AML-193 (cell line): ENCODE measurements around the gene CHD9.
"Not testable (repeated sequence)": the region's sequence is repeated elsewhere in the genome, so short reads cannot be mapped to it uniquely, and the experiment has no call there.

Source experiments
- DNase-seq, 2 experiments: peaks; one replicate each; lab custom pipeline; 2025; lab: John Stamatoyannopoulos, UW

CHD9 gene

DNA sequence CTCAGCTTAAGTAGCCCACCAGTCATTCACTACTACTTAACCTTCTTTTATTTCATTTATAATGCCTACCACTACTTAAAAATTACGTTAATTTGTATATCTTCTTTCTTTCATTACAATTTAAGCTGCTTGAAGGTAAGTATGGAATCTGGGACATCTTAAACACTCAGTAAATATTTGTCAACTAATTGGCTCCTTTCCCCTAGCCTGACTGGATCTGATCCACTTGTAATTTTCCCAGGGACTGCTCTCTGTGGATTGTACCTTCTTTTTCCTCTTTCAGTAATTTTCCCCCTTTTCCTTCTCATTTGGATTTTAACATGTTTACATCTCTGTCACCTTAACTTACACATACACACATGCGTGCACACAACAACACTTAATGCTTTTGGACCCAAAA lies 227.1 kb downstream of the CHD9 start:
- DNase-seq = no peak

DNA sequence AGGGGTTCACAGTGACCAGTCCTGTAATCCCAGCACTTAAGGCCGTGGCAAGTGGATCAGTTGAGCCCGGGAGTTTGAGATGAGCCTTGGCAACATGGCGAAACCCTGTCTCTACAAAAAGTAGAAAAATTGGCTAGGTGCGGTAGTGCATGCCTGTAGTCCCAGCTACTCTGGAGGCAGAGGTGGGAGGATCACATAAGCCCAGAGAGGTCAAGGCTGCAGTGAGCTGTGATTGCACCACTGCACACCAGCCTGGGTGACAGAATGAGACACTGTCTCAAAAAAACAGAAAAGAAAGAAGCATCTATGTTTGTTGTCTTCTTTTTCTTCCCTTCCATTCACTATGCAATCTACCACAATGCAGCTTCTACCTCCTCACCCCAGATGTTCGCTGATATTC lies 227.5 kb downstream of the CHD9 start:
- DNase-seq = no peak

DNA sequence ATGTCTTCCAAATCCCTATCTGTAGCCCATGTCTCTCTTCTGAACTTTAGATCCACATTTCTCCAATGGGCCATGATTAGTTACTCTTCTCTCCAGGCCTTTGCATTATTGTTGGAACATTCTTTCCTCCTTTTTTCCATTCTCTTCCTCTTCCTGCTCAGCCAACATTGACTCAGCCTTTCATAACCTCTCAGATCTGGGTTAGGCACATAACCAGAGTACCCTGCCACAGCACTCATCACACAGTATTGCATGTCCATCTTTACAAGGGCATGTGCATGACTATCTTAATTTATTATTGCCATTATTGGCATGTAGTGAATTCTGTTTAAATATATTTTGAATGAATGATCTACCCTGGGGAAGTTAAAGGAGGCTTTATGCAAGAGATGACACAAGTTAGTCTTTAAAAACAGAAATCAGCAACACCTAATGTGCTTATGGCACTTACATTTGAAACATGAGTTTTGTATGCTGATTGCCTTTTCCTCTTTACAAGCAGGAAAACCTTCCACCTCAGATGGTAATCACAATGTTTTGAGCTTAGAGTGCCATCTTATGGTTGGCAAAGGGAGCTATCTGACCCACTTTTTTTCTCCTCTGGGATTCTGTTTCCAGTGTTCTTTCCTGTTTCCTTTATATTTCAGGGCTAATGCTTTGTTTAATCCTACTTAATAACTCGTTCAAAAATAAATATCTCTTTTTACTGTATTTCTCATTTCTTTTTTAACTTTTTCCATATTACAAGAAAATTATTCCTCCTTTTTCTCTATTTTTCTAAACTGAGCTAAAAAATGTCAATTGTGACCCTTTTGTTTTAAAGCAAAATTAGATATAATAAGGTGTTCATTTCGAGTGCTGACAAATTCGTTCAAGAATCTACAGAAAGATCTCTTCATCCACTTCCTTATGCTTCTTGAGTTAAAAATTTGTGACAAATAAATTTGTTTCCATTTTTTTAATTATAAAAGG lies 228.5 kb downstream of the CHD9 start:
- DNase-seq = peak; percentile 18 to 36

DNA sequence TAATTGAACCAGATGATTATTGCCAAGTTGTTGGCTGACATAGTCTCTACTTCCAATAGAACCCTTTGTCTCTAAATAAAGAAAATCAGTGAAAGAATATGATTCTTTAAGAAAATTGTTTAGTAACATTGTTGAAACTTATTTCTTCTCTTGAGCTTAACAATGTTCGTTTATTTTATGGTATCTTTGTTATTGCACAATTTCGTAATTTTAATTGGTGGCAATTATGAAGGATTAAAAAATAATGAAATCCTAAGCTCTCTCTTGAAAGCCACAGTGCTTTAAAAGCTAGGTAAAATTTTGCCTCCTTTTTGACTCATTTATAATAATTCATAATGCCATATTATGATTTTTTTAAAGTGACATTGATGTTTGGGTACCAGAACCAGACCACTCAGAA lies 230.4 kb downstream of the CHD9 start:
- no peak for DNase-seq

DNA sequence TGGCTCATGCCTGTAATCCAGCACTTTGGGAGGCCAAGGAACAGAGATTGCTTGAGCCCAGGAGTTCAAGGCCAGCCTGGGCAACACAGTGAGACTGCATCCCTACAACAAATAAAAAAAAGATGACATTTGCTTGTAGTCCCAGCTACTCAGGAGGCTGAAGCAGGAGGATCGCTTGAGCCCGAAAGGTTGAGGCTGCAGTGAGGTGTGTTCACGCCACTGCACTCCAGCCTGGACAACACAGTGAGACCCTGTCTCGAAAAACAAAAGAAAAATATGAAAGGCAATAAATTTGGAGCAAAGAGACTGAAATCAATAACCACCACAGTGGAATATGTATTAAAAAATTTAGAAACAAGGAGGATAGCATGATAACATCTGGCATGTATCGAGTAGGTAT lies 235.7 kb downstream of the CHD9 start:
- no peak for DNase-seq

DNA sequence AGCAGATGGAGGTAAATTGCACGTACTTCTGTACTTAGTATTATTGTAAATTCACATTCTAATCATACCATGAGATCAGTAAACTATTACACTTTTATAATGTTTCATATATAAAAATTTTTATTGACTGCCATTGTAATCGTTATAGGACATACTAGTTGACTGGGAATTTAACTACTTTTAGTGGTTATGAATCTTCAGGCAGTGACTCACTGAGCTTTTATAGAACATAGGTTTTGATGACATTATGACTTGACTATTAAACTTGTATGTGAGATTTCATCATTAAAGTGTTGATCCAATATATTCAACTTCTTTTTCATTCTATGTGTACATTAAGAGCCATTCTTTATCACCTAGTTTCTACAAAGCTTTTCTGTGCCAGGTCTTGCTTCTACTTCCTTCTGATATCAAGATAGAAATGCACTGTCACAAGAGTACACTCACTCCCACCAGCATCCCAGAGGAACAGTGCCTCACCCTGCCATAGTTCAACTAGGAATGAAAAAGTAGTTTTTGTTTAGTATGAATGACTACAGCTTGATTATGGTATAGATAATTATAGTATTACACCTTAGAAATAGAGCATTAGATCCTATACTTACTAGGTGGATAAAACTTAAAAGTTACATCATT lies 237.1 kb downstream of the CHD9 start:
- DNase-seq = no peak

DNA sequence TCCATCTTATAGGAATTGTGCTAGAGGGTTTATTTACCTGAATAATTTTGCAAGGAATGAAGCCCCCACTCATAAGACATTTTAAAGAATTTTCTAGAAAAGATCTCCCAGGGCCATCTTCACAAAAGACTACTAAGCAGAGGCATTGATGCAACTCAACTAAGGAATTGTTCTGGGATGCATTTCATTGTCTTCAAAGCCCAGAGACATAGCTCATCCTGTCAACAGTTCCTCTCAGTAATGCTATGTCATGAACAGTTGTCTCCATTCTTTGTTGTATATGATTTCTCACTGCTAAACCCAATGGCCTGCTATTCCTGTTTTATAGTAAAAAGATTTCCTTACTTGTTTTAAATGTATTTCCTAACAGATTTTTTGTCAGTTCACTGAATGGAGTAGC lies 242.7 kb downstream of the CHD9 start:
- DNase-seq = no peak

DNA sequence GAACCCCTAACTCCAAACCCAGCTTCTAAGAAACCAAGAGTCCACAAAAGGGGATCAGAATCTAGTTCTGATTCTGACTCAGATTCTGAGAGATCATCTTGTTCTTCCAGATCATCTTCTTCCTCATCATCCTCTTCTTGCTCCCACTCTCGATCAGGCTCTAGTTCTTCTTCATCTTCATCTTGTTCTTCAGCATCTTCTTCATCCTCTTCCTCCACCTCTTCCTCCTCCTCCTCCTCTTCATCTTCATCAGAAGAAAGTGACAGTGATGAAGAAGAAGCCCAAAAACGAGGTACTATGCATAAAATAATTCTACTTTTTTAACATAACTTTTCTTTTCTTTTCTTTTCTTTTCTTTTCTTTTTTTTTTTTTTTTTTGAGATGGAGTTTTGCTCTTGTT lies 249.5 kb downstream of the CHD9 start:
- DNase-seq = no peak

DNA sequence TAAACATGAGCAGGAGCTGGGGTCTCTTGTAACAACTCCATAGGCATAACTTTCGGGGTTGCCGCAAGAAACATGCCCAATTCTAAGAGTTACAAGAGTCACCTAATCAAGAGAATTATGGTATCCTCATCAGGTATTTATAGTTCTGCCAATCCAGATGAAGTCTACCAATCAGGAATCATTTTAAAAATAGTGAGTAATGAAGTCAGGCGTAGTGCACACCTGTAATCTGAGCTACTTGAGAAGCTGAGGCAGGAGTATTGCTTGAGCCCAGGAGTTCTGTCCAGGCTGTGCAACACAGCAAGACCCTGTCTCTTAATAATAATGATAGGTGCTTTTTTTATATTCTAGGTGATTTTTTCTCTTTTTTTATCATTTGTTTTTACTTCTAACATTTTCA lies 251.0 kb downstream of the CHD9 start:
- no peak for DNase-seq

DNA sequence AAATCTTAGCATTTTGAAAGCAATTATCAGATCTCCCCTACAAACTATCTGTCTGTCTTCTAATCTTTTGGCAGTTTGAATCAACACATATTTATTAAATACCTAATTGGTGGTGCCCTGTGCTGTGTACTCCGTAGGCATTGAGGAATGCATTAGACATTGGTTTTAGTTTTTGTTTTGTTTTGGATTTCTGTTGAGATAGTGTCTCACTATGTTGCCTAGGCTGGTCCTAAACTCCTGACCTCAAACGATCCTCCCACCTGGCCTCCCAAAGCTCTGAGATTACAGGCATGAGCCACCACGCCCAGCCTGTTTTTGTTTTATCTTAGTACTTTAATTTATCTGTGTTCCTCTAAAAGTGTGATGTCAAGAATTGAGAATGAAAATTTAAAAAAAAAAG lies 254.7 kb downstream of the CHD9 start:
- DNase-seq = no peak

DNA sequence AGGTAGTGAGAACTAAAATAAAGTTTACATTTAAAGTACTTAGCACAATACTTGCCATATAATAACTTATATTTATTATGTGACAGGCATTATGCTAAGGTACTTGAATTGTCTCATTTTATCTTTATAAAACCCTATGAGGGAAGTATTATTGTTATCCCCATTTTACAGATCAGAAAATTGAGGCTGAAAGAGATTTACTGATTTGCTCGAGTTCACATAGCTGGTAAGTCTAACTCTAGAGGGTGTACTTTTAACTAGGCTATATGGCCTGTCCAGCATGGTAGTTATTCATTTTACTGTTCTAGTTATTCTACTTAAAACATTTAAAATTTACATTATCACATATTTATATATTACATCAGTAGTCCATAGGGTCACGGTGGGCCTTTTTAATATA lies 266.2 kb downstream of the CHD9 start:
- no peak for DNase-seq

DNA sequence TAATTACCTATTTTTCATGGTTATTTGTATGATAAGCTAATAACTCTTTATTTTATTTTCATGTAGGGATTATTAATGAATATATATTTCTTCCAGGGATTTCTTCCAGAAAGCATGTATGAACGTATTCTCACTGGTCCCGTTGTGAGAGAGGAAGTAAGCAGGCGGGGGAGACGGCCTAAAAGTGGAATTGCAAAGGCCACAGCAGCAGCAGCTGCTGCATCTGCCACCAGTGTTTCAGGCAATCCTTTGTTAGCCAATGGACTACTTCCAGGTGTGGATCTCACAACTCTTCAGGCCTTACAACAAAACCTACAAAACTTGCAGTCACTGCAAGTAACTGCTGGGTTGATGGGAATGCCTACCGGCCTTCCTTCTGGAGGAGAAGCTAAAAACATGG lies 269.1 kb downstream of the CHD9 start:
- DNase-seq = no peak

DNA sequence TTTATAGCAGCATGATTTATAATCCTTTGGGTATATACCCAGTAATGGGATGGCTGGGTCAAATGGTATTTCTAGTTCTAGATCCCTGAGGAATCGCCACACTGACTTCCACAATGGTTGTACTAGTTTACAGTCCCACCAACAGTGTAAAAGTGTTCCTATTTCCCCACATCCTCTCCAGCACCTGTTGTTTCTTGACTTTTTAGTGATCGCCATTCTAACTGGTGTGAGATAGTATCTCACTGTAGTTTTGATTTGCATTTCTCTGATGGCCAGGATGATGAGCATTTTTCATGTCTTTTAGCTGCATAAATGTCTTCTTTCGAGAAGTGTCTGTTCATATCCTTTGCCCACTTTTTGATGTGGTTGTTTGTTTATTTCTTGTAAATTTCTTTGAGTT lies 276.2 kb downstream of the CHD9 start:
- not testable (repeated sequence) for DNase-seq

DNA sequence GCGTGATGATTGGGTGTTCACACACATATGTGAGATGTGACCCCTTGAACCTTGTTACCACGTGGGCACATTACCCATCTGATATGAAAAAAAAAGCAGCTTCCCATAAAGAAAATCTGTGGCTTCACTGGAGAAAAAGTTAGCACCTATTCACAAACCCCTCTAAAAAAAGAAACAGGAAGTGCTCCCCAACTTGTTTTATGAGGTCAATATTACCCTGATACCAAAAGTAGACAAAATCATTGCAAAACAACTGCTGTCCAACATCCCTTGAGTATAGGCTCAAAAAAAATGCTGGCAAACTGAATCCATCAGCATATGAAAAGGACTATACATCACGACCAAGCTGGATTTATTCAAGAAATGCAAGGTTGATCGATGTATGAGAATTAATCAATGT lies 279.8 kb downstream of the CHD9 start:
- DNase-seq = no peak

DNA sequence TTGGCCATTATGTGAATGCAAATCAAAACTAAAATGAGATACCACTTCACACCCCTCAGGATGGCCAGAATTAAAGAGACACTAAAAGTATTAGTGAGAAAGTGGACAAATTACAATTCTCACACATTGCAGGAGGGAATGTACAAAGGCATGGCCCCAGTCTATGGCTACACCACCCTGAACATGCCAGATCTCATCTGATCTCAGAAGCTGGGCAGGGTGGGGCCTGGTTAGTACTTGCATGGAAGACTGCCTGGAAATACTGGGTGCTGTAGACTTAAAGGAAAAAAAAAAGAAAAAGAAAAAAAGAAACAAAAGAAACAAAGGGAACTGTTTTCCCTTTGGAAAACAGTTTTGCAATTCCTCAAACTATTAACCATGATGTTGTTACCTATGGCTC lies 282.5 kb downstream of the CHD9 start:
- no peak for DNase-seq

DNA sequence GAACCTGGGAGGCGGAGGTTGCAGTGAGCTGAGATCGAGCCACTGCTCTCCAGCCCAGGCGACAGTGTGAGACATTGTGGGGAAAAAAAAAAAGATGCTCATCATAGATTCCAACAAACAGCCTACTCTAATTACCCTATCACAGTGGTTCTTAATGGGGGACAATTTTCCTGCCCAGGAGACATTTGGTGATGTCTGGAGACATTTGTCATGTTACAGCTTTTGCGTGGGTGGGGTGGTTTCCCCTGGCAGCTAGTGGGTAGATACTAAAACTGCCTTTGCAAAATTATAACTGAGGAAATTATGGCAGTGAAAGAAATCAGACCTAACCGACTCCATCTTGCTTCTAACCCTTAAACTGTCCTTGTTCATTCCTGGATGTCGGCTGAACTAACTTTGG lies 287.0 kb downstream of the CHD9 start:
- DNase-seq = no peak

DNA sequence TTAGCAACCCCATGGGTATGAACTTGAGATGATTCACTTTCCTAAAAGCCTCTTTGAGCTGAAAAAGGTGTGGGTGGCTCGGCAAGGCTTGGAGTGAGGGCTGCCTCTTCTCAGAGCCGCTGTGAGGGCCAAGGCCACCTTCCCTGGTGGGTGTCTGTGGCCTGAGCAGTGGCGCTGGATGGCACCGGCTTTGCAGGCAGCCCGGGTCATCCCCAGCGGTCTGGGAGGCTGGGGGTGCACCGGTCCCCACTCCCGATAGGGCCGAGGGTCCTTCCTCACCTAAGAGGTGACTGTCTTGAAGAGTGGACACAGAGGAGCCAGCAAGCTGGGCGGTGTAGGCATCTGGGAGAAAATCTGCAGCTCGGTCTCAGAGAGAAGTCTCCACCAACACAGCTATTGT lies 300.3 kb downstream of the CHD9 start:
- DNase-seq = no peak

DNA sequence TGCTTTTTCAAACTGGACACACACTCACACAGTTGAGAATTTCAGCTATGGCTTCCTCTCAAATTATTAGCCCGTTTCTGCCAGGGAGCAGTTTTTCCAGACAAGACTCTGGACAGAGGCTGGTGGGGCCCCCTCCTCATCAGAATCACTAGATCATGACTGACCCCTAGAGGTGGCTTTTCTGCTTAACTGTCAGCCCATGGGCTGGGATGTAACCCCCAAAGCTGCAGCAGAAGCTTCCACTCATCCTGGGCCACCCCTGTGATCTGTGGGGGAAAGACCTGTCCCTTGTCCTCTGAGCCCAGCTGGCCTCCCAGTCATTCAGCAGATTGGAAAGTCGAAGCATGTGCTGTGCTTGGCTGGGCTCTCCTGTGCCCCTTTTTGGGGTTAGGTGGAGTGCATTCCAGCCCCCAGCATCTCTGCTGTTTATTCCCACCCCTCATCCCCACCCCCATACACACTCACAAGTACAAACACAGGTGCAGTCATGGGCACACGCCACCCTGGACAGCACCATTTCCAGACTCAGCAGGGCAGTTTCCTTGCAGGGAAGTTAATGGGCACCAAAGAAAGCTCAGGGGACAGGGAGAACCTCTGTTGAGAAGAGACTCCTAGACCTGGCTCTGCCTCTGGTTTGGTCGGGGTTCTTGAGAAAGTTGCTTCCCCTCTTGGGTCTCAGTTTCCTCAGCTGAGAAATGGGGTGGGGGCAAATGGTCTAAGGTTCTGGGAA lies 301.9 kb downstream of the CHD9 start:
- no peak for DNase-seq

DNA sequence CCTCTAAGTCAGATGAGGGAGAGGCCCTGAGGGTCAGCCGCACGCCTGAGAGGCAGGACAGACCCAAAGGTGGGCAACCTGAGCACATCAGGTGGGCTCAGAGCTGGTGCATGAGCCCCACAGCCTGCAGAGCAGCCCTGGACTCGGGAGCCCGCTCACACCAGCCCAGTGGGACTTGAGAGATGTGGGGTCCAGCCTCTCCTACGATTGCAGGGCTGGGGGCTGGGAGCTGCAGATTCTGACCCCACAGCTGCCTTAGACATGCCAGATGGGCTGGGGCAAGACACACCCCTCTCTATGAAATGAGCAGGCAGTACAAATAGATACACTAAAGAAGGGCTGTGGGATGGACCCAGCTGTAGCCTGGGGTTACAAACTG lies 302.4 kb downstream of the CHD9 start:
- DNase-seq = no peak

DNA sequence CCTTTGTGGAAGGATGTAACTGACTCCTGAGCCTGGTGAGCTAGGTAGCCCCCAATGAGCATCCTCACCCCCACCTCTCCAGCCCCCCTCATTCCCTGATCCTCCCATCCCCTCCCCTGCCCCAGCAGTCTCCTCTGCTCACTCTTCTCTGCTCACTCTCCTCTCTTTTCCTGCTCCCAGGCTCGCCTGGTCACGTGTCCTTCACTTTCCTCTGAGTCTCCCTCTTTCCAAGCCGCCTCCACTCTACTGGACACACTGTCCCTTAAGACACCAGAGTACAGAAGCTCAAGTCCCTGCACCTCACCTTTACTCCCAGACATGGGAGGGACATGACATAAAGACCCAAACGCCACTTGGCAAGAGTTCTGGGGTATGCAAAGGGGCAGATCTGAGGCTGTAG lies 303.2 kb downstream of the CHD9 start:
- DNase-seq = no peak

DNA sequence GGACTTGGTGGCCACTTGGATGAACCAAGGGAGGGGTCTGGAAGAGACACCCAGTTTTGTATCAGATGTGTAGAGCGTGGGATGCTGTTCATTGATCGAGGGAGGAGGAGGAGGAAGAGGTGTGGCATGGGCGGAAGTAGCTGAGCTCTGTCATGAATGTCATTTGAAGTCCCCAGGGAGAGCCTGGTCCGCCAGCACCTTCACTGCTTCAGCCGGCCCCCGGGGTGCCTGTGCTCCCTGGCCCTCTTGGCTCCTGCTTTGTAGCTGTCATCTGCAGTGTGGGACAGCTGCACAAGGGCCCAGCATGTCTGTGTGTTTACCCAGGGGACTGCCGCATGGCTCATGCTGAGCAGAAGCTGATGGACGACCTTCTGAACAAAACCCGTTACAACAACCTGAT lies 304.1 kb downstream of the CHD9 start:
- DNase-seq = no peak

DNA sequence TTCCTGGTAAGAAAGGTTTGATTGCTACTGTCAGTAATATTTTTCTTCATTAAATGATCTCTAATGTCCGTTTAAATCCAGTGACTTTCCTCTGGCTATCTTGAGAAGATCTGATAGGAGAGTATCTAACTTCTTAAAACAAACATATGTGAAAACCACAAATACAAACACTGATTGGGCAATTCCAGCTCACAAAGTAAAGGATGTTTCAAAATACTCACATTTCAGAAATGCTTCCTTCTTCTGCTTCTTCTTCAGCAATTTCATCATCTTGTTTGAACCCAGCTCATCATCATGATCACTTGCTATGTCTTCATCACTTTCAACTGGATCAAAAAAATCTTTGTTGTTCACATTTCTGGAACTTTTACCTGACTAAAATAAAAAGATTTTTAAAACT lies 315.1 kb downstream of the CHD9 start:
- peak; percentile 93 to 96 for DNase-seq

DNA sequence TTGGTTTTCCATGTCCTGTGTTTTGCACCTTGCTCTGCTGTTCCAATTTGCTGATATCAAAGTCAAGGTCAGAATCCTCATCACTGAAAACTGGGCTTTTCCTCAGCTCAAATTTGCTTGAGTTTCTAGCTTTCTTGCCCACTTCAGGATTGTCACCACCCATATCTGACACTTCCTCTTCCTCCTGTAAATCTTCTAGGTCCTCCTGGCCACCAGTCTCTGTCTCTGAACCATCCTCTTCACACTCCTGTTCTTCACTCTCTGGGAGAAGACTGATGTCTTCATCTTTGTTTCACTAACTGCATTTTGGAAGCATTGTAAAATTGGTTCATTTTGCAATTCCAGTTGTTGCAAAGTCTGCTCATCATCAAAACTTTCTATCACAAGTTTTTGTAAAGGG lies 316.0 kb downstream of the CHD9 start:
- peak; percentile 3 to 22 for DNase-seq
